GM21723 (cell line): ENCODE measurements around the gene PRB4.
"Not testable (repeated sequence)": the region's sequence is repeated elsewhere in the genome, so short reads cannot be mapped to it uniquely, and the experiment has no call there.

Experiments used
- ATAC-seq: cut with Tn5 transposase; IDR thresholded peaks from one replicate; pipeline ENCODE4 v1.9.1; 2021; ENCODE audit warnings: mild to moderate bottlenecking, moderate library complexity; ENCODE audit not compliant: unreplicated experiment

The PRB4 gene

GRCh38 chr12:11310336-11310735 lies at the start of gene PRB4:
Gene PRB4 (minus strand): TSS chr12:11310436. CDS start chr12:11310398, 38 bp downstream.
- ATAC-seq = no peak

- ATAC-seq = not testable (repeated sequence)
These were observed 41.5 kb upstream of the PRB4 start for GRCh38 chr12:11351736-11352135.

GRCh38 chr12:11348439-11348838 lies 38.2 kb upstream of the PRB4 start:
- no peak for ATAC-seq

- no peak for ATAC-seq
These were observed 37.6 kb upstream of the PRB4 start for GRCh38 chr12:11347810-11348209.

GRCh38 chr12:11344500-11344899 lies 34.3 kb upstream of the PRB4 start:
- ATAC-seq = no peak

GRCh38 chr12:11324426-11324825 lies 14.2 kb upstream of the PRB4 start:
- no peak for ATAC-seq

- no peak for ATAC-seq
These were observed 11.7 kb upstream of the PRB4 start for GRCh38 chr12:11321980-11322379.

GRCh38 chr12:11307143-11307542 lies 3.1 kb downstream of the PRB4 start:
- ATAC-seq = no peak

- ATAC-seq = no peak
These were observed 36.8 kb downstream of the PRB4 start for GRCh38 chr12:11273449-11273848.

- no peak for ATAC-seq
These were observed 40.6 kb downstream of the PRB4 start, which contains the start of gene PRB3 for GRCh38 chr12:11269607-11270006. Gene PRB3 (minus strand): TSS chr12:11269707. CDS start chr12:11269669, 38 bp downstream.

- no peak for ATAC-seq
These were observed 45.7 kb downstream of the PRB4 start for GRCh38 chr12:11264501-11264900.
